ENCODE data around the gene RPL14.

RPL14 gene

GRCh38 chr3:40504636-40505430, 47.7 kb downstream of the RPL14 start:
- H3K4me2 ChIP-seq (ENCODE audit: low read length) = no peak overlapping the region
- no peaks in the 10 kb centered on the region for H4K20me1 ChIP-seq (ENCODE audit: control insufficient read depth, insufficient read depth, low read depth, low read length)
- H3K4me1 ChIP-seq (ENCODE audit: control insufficient read depth, low read length) = peaks cover 7% of the 10 kb centered on the region
- H3K9me2 ChIP-seq (replicated peaks; ENCODE audit: control insufficient read depth, low read length) = no peaks in the 10 kb centered on the region
- H3K9me3 ChIP-seq (ENCODE audit: control insufficient read depth, insufficient read depth, low read length) = no peaks in the 10 kb centered on the region
- no peaks in the 10 kb centered on the region for H3K36me3 ChIP-seq (ENCODE audit: control insufficient read depth, low read length)
- no peaks in the 10 kb centered on the region for H3K27me3 ChIP-seq (ENCODE audit: control insufficient read depth, low read length)
- no peak overlapping the region for H3K27ac ChIP-seq (ENCODE audit: low read depth, low read length)
- H3K4me3 ChIP-seq (ENCODE audit: low read length) = no peak overlapping the region
- TF ChIP-seq CTCF (IDR thresholded peaks at IDR 0.05; ENCODE audit: low read depth, low read length, poor library complexity, severe bottlenecking) = no peak
- no peak for TF ChIP-seq EZH2phosphoT487 (IDR thresholded peaks at IDR 0.05; ENCODE audit: borderline replicate concordance, low read length)
- H3F3A ChIP-seq (ENCODE audit: control insufficient read depth, insufficient read depth) = no peaks in the 10 kb centered on the region
- H3K79me2 ChIP-seq (ENCODE audit: control insufficient read depth, low read length) = no peaks in the 10 kb centered on the region

GRCh38 chr3:40505599-40506462, 48.7 kb downstream of the RPL14 start, which contains the start of gene ZNF620:
Gene ZNF620 (plus strand): TSS chr3:40506039. CDS start chr3:40506353, 314 bp downstream.
- Histone ChIP-seq H3K4me3 (ENCODE audit: low read length) (peak within 1 kb of the TSS; percentile 61), H4K20me1 (ENCODE audit: control insufficient read depth, insufficient read depth, low read depth, low read length) (no peaks in the 10 kb centered on the region), H3K4me1 (ENCODE audit: control insufficient read depth, low read length) (peaks cover 7% of the 10 kb centered on the region), H3K9me3 (ENCODE audit: control insufficient read depth, insufficient read depth, low read length) (no peaks in the 10 kb centered on the region), H3K9me2 (replicated peaks; ENCODE audit: control insufficient read depth, low read length) (no peaks in the 10 kb centered on the region), H3K4me2 (ENCODE audit: low read length) (peak within 1 kb of the TSS; percentile 63), H3K27ac (ENCODE audit: low read depth, low read length) (no peak within 1 kb of the TSS), H3K79me2 (ENCODE audit: control insufficient read depth, low read length) (no peaks in the 10 kb centered on the region), H3K27me3 (ENCODE audit: control insufficient read depth, low read length) (no peaks in the 10 kb centered on the region), H3K36me3 (ENCODE audit: control insufficient read depth, low read length) (no peaks in the 10 kb centered on the region), H3F3A (ENCODE audit: control insufficient read depth, insufficient read depth) (no peaks in the 10 kb centered on the region)
- TF ChIP-seq EZH2phosphoT487 (IDR thresholded peaks at IDR 0.05; ENCODE audit: borderline replicate concordance, low read length) = no peak
- TF ChIP-seq CTCF (IDR thresholded peaks at IDR 0.05; ENCODE audit: low read depth, low read length, poor library complexity, severe bottlenecking) = peak; percentile 28

GRCh38 chr3:40511031-40511718, 54.0 kb downstream of the RPL14 start:
- Histone ChIP-seq H3K9me3 (ENCODE audit: control insufficient read depth, insufficient read depth, low read length) (no peaks in the 10 kb centered on the region), H3K36me3 (ENCODE audit: control insufficient read depth, low read length) (no peaks in the 10 kb centered on the region), H3K27me3 (ENCODE audit: control insufficient read depth, low read length) (no peaks in the 10 kb centered on the region), H3K4me2 (ENCODE audit: low read length) (no peak overlapping the region), H3K4me3 (ENCODE audit: low read length) (no peak overlapping the region), H3K9me2 (replicated peaks; ENCODE audit: control insufficient read depth, low read length) (no peaks in the 10 kb centered on the region), H3F3A (ENCODE audit: control insufficient read depth, insufficient read depth) (no peaks in the 10 kb centered on the region), H4K20me1 (ENCODE audit: control insufficient read depth, insufficient read depth, low read depth, low read length) (no peaks in the 10 kb centered on the region), H3K4me1 (ENCODE audit: control insufficient read depth, low read length) (no peaks in the 10 kb centered on the region), H3K79me2 (ENCODE audit: control insufficient read depth, low read length) (no peaks in the 10 kb centered on the region), H3K27ac (ENCODE audit: low read depth, low read length) (no peak overlapping the region)
- no peak for TF ChIP-seq CTCF (IDR thresholded peaks at IDR 0.05; ENCODE audit: low read depth, low read length, poor library complexity, severe bottlenecking)
- no peak for TF ChIP-seq EZH2phosphoT487 (IDR thresholded peaks at IDR 0.05; ENCODE audit: borderline replicate concordance, low read length)

Measured in DOHH2 (cell line).